ENCODE results near the gene SORT1.
"Not testable (repeated sequence)": the region's sequence is repeated elsewhere in the genome, so short reads cannot be mapped to it uniquely, and the experiment has no call there.

The SORT1 gene

GRCh38 chr1:109396871-109397580, 692 bp downstream of the SORT1 start:
- TF ChIP-seq, protein P1, sequence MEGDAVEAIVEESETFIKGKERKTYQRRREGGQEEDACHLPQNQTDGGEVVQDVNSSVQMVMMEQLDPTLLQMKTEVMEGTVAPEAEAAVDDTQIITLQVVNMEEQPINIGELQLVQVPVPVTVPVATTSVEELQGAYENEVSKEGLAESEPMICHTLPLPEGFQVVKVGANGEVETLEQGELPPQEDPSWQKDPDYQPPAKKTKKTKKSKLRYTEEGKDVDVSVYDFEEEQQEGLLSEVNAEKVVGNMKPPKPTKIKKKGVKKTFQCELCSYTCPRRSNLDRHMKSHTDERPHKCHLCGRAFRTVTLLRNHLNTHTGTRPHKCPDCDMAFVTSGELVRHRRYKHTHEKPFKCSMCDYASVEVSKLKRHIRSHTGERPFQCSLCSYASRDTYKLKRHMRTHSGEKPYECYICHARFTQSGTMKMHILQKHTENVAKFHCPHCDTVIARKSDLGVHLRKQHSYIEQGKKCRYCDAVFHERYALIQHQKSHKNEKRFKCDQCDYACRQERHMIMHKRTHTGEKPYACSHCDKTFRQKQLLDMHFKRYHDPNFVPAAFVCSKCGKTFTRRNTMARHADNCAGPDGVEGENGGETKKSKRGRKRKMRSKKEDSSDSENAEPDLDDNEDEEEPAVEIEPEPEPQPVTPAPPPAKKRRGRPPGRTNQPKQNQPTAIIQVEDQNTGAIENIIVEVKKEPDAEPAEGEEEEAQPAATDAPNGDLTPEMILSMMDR (IDR thresholded peaks at IDR 0.05; ENCODE audit: extremely low read depth, insufficient read depth, missing control alignments): no peak
- DNase-seq (ENCODE audit: low spot score): no peak
- in situ Hi-C loops (cut with MboI; ENCODE audit: low pct_unique_long_range_greater_than_20kb, low sequenced_read_pairs, unreplicated experiment): loop anchor here (5.0 kb wide), 1 partner anchor 105 kb away; no protein-coding TSS in a partner anchor

- no peak for DNase-seq (ENCODE audit: low spot score)
Measured at GRCh38 chr1:109396513-109396839, 1.2 kb downstream of the SORT1 start.

GRCh38 chr1:109395602-109396512, 1.9 kb downstream of the SORT1 start:
- TF ChIP-seq, protein P1 (IDR thresholded peaks at IDR 0.05; ENCODE audit: extremely low read depth, insufficient read depth, missing control alignments): no peak
- in situ Hi-C loops (cut with MboI; ENCODE audit: low pct_unique_long_range_greater_than_20kb, low sequenced_read_pairs, unreplicated experiment): loop anchor here (5.0 kb wide), 1 partner anchor 104 kb away; no protein-coding TSS in a partner anchor
- no peak for DNase-seq (ENCODE audit: low spot score)

More at GRCh38 chr1:109396513-109396839, 1.2 kb downstream of the SORT1 start:
- TF ChIP-seq, protein P1 (IDR thresholded peaks at IDR 0.05; ENCODE audit: extremely low read depth, insufficient read depth, missing control alignments): no peak
- in situ Hi-C loops (cut with MboI; ENCODE audit: low pct_unique_long_range_greater_than_20kb, low sequenced_read_pairs, unreplicated experiment): loop anchor here (5.0 kb wide), 1 partner anchor 104 kb away; no protein-coding TSS in a partner anchor

DNA sequence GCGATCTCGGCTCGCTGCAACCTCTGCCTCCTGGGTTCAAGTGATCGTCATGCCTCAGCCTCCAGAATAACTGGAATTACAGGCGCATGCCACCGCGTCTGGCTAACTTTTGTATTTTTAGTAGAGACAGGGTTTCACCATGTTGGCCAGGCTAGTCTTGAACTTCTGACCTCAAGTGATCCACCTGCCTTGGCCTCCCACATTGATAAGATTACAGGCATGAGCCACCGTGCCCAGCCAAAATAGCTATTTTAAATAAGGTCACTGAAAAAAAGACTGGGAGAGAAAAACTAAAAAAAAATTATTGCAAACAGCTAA, 2.5 kb downstream of the SORT1 start:
- in situ Hi-C loops (cut with MboI; ENCODE audit: low pct_unique_long_range_greater_than_20kb, low sequenced_read_pairs, unreplicated experiment): loop anchor here (5.0 kb wide), 1 partner anchor 103 kb away; no protein-coding TSS in a partner anchor
- not testable (repeated sequence) for DNase-seq (ENCODE audit: low spot score)

GRCh38 chr1:109394591-109395281, 3.0 kb downstream of the SORT1 start:
- in situ Hi-C loops (cut with MboI; ENCODE audit: low pct_unique_long_range_greater_than_20kb, low sequenced_read_pairs, unreplicated experiment): loop anchor here (5.0 kb wide), 1 partner anchor 102 kb away; no protein-coding TSS in a partner anchor

DNA sequence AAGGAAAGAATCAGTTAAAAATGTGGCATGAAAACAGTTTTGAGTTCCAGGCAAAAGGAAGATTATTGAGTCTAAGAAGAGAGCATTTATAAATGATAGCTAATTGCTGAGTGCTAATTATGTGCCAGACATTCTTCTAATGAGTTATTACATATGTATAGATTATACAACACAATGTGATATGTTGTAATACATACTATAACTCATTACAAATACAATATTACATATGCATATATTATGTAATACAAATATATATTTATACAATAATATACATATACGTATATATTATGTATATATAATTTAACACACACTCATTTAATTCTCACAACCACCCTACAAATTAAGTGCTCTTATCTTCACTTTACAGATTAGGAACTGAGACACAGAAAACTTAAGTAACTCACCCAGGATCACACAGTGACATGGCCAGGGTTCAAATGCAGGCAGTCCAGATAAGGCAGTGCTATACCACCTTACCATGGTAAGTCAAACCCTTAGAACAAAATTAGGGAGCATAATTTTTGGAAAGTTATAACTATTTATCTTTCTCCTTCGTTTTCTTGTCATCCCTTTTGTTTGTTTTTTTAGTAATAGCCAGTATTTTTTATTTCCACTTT, 4.0 kb downstream of the SORT1 start:
- in situ Hi-C loops (cut with MboI; ENCODE audit: low pct_unique_long_range_greater_than_20kb, low sequenced_read_pairs, unreplicated experiment): no loop called here
- no peak for DNase-seq (ENCODE audit: low spot score)
- TF ChIP-seq, protein P1 (IDR thresholded peaks at IDR 0.05; ENCODE audit: extremely low read depth, insufficient read depth, missing control alignments): no peak

More at GRCh38 chr1:109394591-109395281, 3.0 kb downstream of the SORT1 start:
- no peak for DNase-seq (ENCODE audit: low spot score)
- TF ChIP-seq, protein P1 (IDR thresholded peaks at IDR 0.05; ENCODE audit: extremely low read depth, insufficient read depth, missing control alignments): no peak
